Stimulated activated naive CD8-positive, alpha-beta T cell treated with anti-CD3 and anti-CD28 coated beads, Interleukin-15, Interleukin-2, amounts not matched to agents 100 ng/mL and 50 ng/mL, for 24 hours (primary cell): ENCODE data around the gene NOTCH1.

ENCODE experiments used
- H3K27ac Mint-ChIP-seq: one replicate; pipeline ENCODE4 v1.8.0; 2021; ENCODE audit warnings: mild to moderate bottlenecking, mixed read lengths
- H3K27me3 Mint-ChIP-seq: one replicate; pipeline ENCODE4 v1.8.0; 2021; ENCODE audit warnings: mixed read lengths
- H3K36me3 Mint-ChIP-seq: one replicate; pipeline ENCODE4 v1.8.0; 2021; ENCODE audit warnings: low read depth, mixed read lengths
- H3K4me1 Mint-ChIP-seq: one replicate; pipeline ENCODE4 v1.8.0; 2021; ENCODE audit warnings: low read depth, mixed read lengths
- H3K4me3 Mint-ChIP-seq: one replicate; pipeline ENCODE4 v1.8.0; 2021; ENCODE audit warnings: mild to moderate bottlenecking, mixed read lengths
- H3K9me3 Mint-ChIP-seq: one replicate; pipeline ENCODE4 v1.8.0; 2021; ENCODE audit warnings: mixed read lengths

Gene NOTCH1

GRCh38 chr9:136527721-136528710 lies 17.8 kb downstream of the NOTCH1 start:
- Mint-ChIP-seq H3K27me3 (no peaks in the 10 kb centered on the region), H3K4me3 (no peak overlapping the region), H3K4me1 (peaks cover 37% of the 10 kb centered on the region), H3K36me3 (no peaks in the 10 kb centered on the region), H3K27ac (peak overlapping the region; percentile 67), H3K9me3 (no peaks in the 10 kb centered on the region)

- no peaks in the 10 kb centered on the region for H3K36me3 Mint-ChIP-seq
- H3K9me3 Mint-ChIP-seq = no peaks in the 10 kb centered on the region
- peaks cover 30% of the 10 kb centered on the region for H3K4me1 Mint-ChIP-seq
- no peaks in the 10 kb centered on the region for H3K27me3 Mint-ChIP-seq
- H3K27ac Mint-ChIP-seq = no peak overlapping the region
- no peak overlapping the region for H3K4me3 Mint-ChIP-seq
These were observed 18.7 kb downstream of the NOTCH1 start for GRCh38 chr9:136527131-136527530.

- H3K27ac Mint-ChIP-seq = no peak overlapping the region
- H3K27me3 Mint-ChIP-seq = no peaks in the 10 kb centered on the region
- H3K4me3 Mint-ChIP-seq = no peak overlapping the region
- peaks cover 25% of the 10 kb centered on the region for H3K4me1 Mint-ChIP-seq
- H3K36me3 Mint-ChIP-seq = no peaks in the 10 kb centered on the region
- H3K9me3 Mint-ChIP-seq = no peaks in the 10 kb centered on the region
These were observed 19.2 kb downstream of the NOTCH1 start for GRCh38 chr9:136526625-136527066.

GRCh38 chr9:136525841-136526499 lies 19.9 kb downstream of the NOTCH1 start:
- no peaks in the 10 kb centered on the region for H3K27me3 Mint-ChIP-seq
- H3K27ac Mint-ChIP-seq = no peak overlapping the region
- H3K9me3 Mint-ChIP-seq = no peaks in the 10 kb centered on the region
- no peak overlapping the region for H3K4me3 Mint-ChIP-seq
- H3K36me3 Mint-ChIP-seq = no peaks in the 10 kb centered on the region
- peaks cover 20% of the 10 kb centered on the region for H3K4me1 Mint-ChIP-seq

GRCh38 chr9:136525207-136525606 lies 20.6 kb downstream of the NOTCH1 start:
- H3K4me3 Mint-ChIP-seq = no peak overlapping the region
- H3K36me3 Mint-ChIP-seq = no peaks in the 10 kb centered on the region
- H3K27me3 Mint-ChIP-seq = no peaks in the 10 kb centered on the region
- H3K9me3 Mint-ChIP-seq = no peaks in the 10 kb centered on the region
- peaks cover 13% of the 10 kb centered on the region for H3K4me1 Mint-ChIP-seq
- no peak overlapping the region for H3K27ac Mint-ChIP-seq

- no peaks in the 10 kb centered on the region for H3K27me3 Mint-ChIP-seq
- no peak overlapping the region for H3K27ac Mint-ChIP-seq
- H3K36me3 Mint-ChIP-seq = peaks cover 2% of the 10 kb centered on the region
- H3K4me1 Mint-ChIP-seq = no peaks in the 10 kb centered on the region
- no peaks in the 10 kb centered on the region for H3K9me3 Mint-ChIP-seq
- no peak overlapping the region for H3K4me3 Mint-ChIP-seq
These were observed 23.3 kb downstream of the NOTCH1 start for GRCh38 chr9:136522314-136523237.

GRCh38 chr9:136521537-136521936 lies 24.3 kb downstream of the NOTCH1 start:
- Mint-ChIP-seq H3K4me1 (no peaks in the 10 kb centered on the region), H3K9me3 (no peaks in the 10 kb centered on the region), H3K36me3 (peaks cover 3% of the 10 kb centered on the region), H3K4me3 (no peak overlapping the region), H3K27me3 (no peaks in the 10 kb centered on the region), H3K27ac (no peak overlapping the region)

GRCh38 chr9:136520053-136520540 lies 25.8 kb downstream of the NOTCH1 start:
- Mint-ChIP-seq H3K4me1 (no peaks in the 10 kb centered on the region), H3K36me3 (peaks cover 3% of the 10 kb centered on the region), H3K4me3 (no peak overlapping the region), H3K9me3 (no peaks in the 10 kb centered on the region), H3K27ac (no peak overlapping the region), H3K27me3 (no peaks in the 10 kb centered on the region)

GRCh38 chr9:136519263-136520052 lies 26.4 kb downstream of the NOTCH1 start:
- no peaks in the 10 kb centered on the region for H3K4me1 Mint-ChIP-seq
- H3K27ac Mint-ChIP-seq = no peak overlapping the region
- H3K9me3 Mint-ChIP-seq = no peaks in the 10 kb centered on the region
- H3K36me3 Mint-ChIP-seq = peaks cover 3% of the 10 kb centered on the region
- no peak overlapping the region for H3K4me3 Mint-ChIP-seq
- H3K27me3 Mint-ChIP-seq = no peaks in the 10 kb centered on the region

- Mint-ChIP-seq H3K4me1 (no peaks in the 10 kb centered on the region), H3K36me3 (peaks cover 3% of the 10 kb centered on the region), H3K27me3 (no peaks in the 10 kb centered on the region), H3K9me3 (no peaks in the 10 kb centered on the region), H3K27ac (no peak overlapping the region), H3K4me3 (no peak overlapping the region)
These were observed 27.2 kb downstream of the NOTCH1 start for GRCh38 chr9:136518623-136519022.

GRCh38 chr9:136517950-136518349 lies 27.9 kb downstream of the NOTCH1 start:
- H3K27ac Mint-ChIP-seq = no peak overlapping the region
- H3K4me3 Mint-ChIP-seq = no peak overlapping the region

GRCh38 chr9:136517012-136517743 lies 28.7 kb downstream of the NOTCH1 start:
- Mint-ChIP-seq H3K4me1 (no peaks in the 10 kb centered on the region), H3K9me3 (no peaks in the 10 kb centered on the region), H3K27me3 (no peaks in the 10 kb centered on the region), H3K36me3 (peaks cover 7% of the 10 kb centered on the region), H3K27ac (no peak overlapping the region), H3K4me3 (no peak overlapping the region)

More at GRCh38 chr9:136517950-136518349, 27.9 kb downstream of the NOTCH1 start:
- Mint-ChIP-seq H3K27me3 (no peaks in the 10 kb centered on the region), H3K9me3 (no peaks in the 10 kb centered on the region), H3K36me3 (peaks cover 7% of the 10 kb centered on the region), H3K4me1 (no peaks in the 10 kb centered on the region)

GRCh38 chr9:136516191-136516654 lies 29.6 kb downstream of the NOTCH1 start:
- no peaks in the 10 kb centered on the region for H3K27me3 Mint-ChIP-seq

More at GRCh38 chr9:136516191-136516654, 29.6 kb downstream of the NOTCH1 start:
- Mint-ChIP-seq H3K36me3 (peaks cover 7% of the 10 kb centered on the region), H3K4me3 (no peak overlapping the region), H3K9me3 (no peaks in the 10 kb centered on the region), H3K27ac (no peak overlapping the region), H3K4me1 (no peaks in the 10 kb centered on the region)
